ENCODE data around the gene PSMD12. TPM values are rescaled to one million over a fixed set of nuclear protein-coding genes. Genes with fewer than 3 reads are reported as not detected.

PSMD12 gene
- total RNA-seq (2022; extraction: Qiagen RNA extraction), result 96.4 to 122 TPM (median 100 TPM) in 5 replicates

DNA sequence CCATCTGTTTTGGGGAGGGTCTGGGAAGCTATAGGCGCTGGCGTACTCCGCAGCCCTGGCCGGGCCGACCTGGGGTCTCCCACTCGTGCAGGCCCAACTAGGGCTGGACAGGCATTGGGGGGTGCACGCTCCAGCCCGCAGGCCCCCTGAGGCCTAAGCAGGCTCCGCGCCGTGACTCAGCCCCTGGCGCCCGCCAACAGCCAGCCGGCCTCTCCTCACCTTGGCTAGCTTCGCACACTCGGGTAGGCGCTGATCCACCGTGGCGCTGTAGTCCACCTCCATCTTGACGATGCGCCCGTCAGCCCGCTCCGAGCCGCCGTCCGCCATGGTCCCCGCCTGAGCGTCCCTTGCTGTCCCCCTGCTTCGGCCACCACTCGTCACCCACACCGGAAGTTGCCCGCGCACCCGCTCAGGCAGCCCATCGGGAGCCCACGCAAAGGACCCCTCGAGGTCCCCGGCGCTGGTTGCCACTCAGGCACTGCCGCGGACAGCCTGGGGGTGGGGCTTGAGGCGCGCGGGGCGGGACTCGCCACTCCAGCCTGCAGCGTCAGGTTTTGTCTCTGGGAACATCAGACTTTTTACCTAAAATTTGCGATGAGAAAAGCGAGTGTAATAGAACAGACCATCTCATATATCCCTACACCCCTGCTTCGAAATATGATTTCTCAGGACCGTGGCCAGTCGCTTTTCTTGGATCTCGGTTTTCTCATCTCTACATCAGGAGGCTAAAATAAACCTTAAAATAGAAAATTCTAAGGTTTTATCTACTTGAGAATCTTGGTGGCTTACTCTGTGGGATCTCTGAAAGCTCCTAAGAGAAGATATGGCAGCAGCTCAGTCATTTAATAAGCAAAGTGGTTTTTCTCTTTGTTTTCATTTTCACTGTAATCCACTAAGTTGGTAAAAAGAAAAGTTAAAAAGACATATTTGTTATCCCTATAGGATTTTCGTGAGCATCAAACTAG is at the start of gene PSMD12:
Gene PSMD12 (minus strand): TSS at position 385 of the 965 bp plus-strand sequence. CDS start 58 bp downstream, at position 327.

DNA sequence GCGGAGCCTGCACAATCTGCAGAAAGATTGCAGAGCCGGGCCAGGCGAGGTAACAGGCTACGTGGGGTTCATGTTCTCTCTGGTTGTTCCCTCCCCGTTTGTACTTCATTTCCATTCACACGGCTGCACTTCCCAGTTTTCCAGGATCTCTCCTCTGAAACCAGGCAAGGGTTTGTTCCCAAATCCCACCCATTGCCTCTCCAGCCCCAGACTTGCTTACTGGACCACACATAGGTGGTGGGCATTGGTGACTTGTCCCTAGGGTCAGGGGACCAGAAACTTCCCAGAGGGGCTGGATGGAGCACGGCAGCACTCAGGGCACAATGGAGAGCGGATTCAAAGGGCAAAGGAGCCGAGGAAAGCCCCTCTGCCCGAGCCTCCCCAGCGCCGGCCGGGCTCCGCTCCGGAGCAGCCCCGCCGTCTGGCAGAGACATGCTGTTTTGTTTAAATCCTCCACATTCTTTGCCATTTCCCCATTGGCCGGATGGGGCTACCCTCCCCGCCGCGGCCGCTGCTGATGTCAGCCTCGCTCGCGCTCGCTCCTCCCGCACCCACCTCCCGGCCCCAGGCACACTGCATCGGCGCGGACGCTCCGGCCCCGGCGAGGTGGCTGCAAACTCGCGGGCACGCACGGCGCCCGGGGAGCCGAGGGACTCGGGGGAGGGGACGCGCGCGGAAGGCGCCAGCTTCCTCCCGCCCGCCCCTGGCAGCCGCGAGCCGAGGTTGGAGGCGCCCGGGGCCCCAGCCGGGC is 10.5 kb upstream of the PSMD12 start, which contains the start of gene PITPNC1:
Gene PITPNC1 (plus strand): TSS at position 545 of the 751 bp plus-strand sequence.

Other genes starting within 250 kb of the PSMD12 start
- 8.9 to 14.2 TPM (median 11.7 TPM) in 5 replicates for gene HELZ, start 121.4 kb downstream of the PSMD12 start, total RNA-seq (2022; extraction: Qiagen RNA extraction)
- 20.5 to 25.2 TPM (median 23.2 TPM) in 5 replicates for gene PITPNC1, start 10.7 kb upstream of the PSMD12 start, total RNA-seq (2022; extraction: Qiagen RNA extraction)